Endothelial cell of umbilical vein (primary cell): ENCODE data around the gene PPP1R15B. TPM values are rescaled to one million over a fixed set of nuclear protein-coding genes. Genes with fewer than 3 reads are reported as not detected.

Source experiments
- BruUV-seq: library from RNA; stranded (reverse); fragments of 400-500 nt; replicated peaks from 2 replicates; lab custom pipeline; 2021; lab: Mats Ljungman, UMichigan
- CTCF ChIA-PET: fragments of 300-600, 350-600 bp; sonication (Branson Sonifier 250); formaldehyde crosslinking; loops from one replicate; lab custom pipeline; 2021; ENCODE audit warnings: antibody characterized with exemption, inconsistent platforms; lab: Charles Lee
- POLR2A ChIA-PET: fragments of 300-600, 350-600 bp; sonication (Branson Sonifier 250); formaldehyde crosslinking; loops from one replicate; lab custom pipeline; 2021; ENCODE audit warnings: antibody characterized with exemption, inconsistent platforms; lab: Charles Lee
- DNase-seq: peaks from one replicate; pipeline ENCODE4 v3.0.0-alpha.2; 2011; ENCODE audit warnings: low read depth, low spot score
- FAIRE-seq: peaks from 2 replicates; lab custom pipeline; 2011; peaks lifted over from hg19 to GRCh38; lab: Jason Lieb, UNC
- H2AFZ ChIP-seq: 2 replicates; pipeline ENCODE4 v1.6.0; 2012; ENCODE audit warnings: low read depth, low read length, control low read depth, inconsistent platforms
- H3K27ac ChIP-seq: 2 replicates; pipeline ENCODE4 v1.5.1; 2011; ENCODE audit warnings: low read depth, mild to moderate bottlenecking, control low read depth, low read length, moderate library complexity; ENCODE audit not compliant: insufficient read depth
- H3K27me3 ChIP-seq, 2 experiments: 2 replicates each; pipeline versions ENCODE4 v1.6.0 to v1.6.1; 2011; ENCODE audit warnings: low read length in 2 of 2, mixed read lengths in 1 of 2; ENCODE audit not compliant: control insufficient read depth in 2 of 2, insufficient read depth in 2 of 2
- H3K36me3 ChIP-seq, 2 experiments: 2 replicates in 1 of 2; 3 replicates in 1 of 2; pipeline ENCODE4 v1.5.1; 2011; ENCODE audit warnings: low read length in 2 of 2, mild to moderate bottlenecking in 1 of 2, moderate library complexity in 1 of 2; ENCODE audit not compliant: control insufficient read depth in 2 of 2, insufficient read depth in 2 of 2; ENCODE audit errors: extremely low read depth in 1 of 2
- H3K4me1 ChIP-seq: 3 replicates; pipeline ENCODE4 v1.5.1; 2011; ENCODE audit warnings: mild to moderate bottlenecking, low read length; ENCODE audit not compliant: control insufficient read depth, insufficient read depth; ENCODE audit errors: extremely low read depth
- H3K4me2 ChIP-seq: 2 replicates; pipeline ENCODE4 v1.6.1; 2011; ENCODE audit warnings: low read length, control low read depth, mixed read lengths; ENCODE audit not compliant: insufficient read depth
- H3K4me3 ChIP-seq, 3 experiments: fragments of 200-600 bp in 1 of 3; sonication (generic), shearing (Covaris generic) in 1 of 3; replicated peaks in 1 of 3; 2 replicates each; pipeline ENCODE4 v1.5.1; 2011 to 2016; ENCODE audit warnings: control low read depth in 3 of 3, low read length in 3 of 3, mild to moderate bottlenecking in 2 of 3, inconsistent platforms in 1 of 3, low read depth in 1 of 3, moderate library complexity in 1 of 3; ENCODE audit not compliant: insufficient read depth in 1 of 3
- H3K79me2 ChIP-seq: 2 replicates; pipeline ENCODE4 v1.6.0; 2012; ENCODE audit warnings: low read length, inconsistent platforms; ENCODE audit not compliant: control insufficient read depth, insufficient read depth
- H3K9ac ChIP-seq: replicated peaks from 2 replicates; pipeline ENCODE3; 2011; ENCODE audit warnings: low read length, control low read depth; ENCODE audit not compliant: insufficient read depth; ENCODE audit errors: extremely low read depth
- H3K9me1 ChIP-seq: replicated peaks from 3 replicates; pipeline ENCODE4 v1.6.0; 2011; ENCODE audit warnings: mild to moderate bottlenecking, low read length; ENCODE audit not compliant: control insufficient read depth, insufficient read depth; ENCODE audit errors: extremely low read depth
- H3K9me3 ChIP-seq: replicated peaks from 2 replicates; pipeline ENCODE4 v1.5.1; 2012; ENCODE audit warnings: low read length, inconsistent platforms; ENCODE audit not compliant: control insufficient read depth, insufficient read depth
- H4K20me1 ChIP-seq: replicated peaks from 2 replicates; pipeline ENCODE3; 2011; ENCODE audit warnings: mild to moderate bottlenecking, low read length; ENCODE audit not compliant: control insufficient read depth, insufficient read depth; ENCODE audit errors: extremely low read depth
- EZH2 ChIP-seq: IDR thresholded peaks from 2 replicates; pipeline ENCODE4 v1.6.1; 2012; ENCODE audit warnings: borderline replicate concordance, low read depth, mild to moderate bottlenecking, moderate library complexity, low read length, inconsistent platforms; ENCODE audit not compliant: severe bottlenecking
- FOS ChIP-seq: IDR thresholded peaks from 2 replicates; pipeline ENCODE4 v1.6.1; 2011; ENCODE audit warnings: mild to moderate bottlenecking, low read length, moderate library complexity, borderline replicate concordance; ENCODE audit not compliant: insufficient read depth
- GATA2 ChIP-seq: IDR thresholded peaks from 2 replicates; pipeline ENCODE4 v1.7.0; 2011; ENCODE audit warnings: low read depth, mild to moderate bottlenecking, moderate library complexity, mixed read lengths, low read length; ENCODE audit not compliant: insufficient read length, insufficient read depth
- JUN ChIP-seq: IDR thresholded peaks from 2 replicates; pipeline ENCODE4 v1.6.1; 2011; ENCODE audit warnings: borderline replicate concordance, low read depth; ENCODE audit not compliant: insufficient read length, insufficient read depth
- MYC ChIP-seq: IDR thresholded peaks from one replicate; pipeline ENCODE4 v1.6.1; 2011; ENCODE audit warnings: mild to moderate bottlenecking, low read depth, low read length
- POLR2A ChIP-seq: IDR thresholded peaks from 2 replicates; pipeline ENCODE4 v1.6.1; 2012; ENCODE audit warnings: low read depth, mild to moderate bottlenecking, control low read depth, low read length
- POLR2AphosphoS5 ChIP-seq: IDR thresholded peaks from 2 replicates; pipeline ENCODE4 v1.6.1; 2012; ENCODE audit warnings: low read depth, mild to moderate bottlenecking, control low read depth, low read length, moderate library complexity; ENCODE audit not compliant: insufficient read depth
- dilution Hi-C: fragments of 300-500 bp; cut with MboI; formaldehyde crosslinking; loops from one replicate; pipeline ENCODE4 v1.15.0; 2019; ENCODE audit warnings: low sequenced_read_pairs; ENCODE audit not compliant: extremely low pct_ligation_motif_present
- intact Hi-C: fragments of 100-400 bp; cut with micrococcal nuclease; formaldehyde crosslinking; loops from one replicate; pipeline ENCODE4 v1.10.0; 2022
- polyA plus RNA-seq, 4 experiments: library from polyadenylated mRNA; depleted of rRNA in 3 of 4; stranded (reverse) in 3 of 4; unstranded in 1 of 4; fragments of >200 nt; gene quantifications; 2 replicates each; pipeline versions ENCODE4 v1.2.1 to v1.2.3, GENCODE V29; 2011 to 2012; ENCODE audit warnings: missing spikeins in 1 of 4
- total RNA-seq: library from RNA; stranded (reverse); gene quantifications from 2 replicates; pipeline ENCODE4 v1.2.3, GENCODE V29; 2021
- TF ChIP-seq, protein P1 (sequence below), 2 donors: IDR thresholded peaks; 1 replicate in 1 of 2; 2 replicates in 1 of 2; pipeline ENCODE4 v1.5.1; 2011; ENCODE audit warnings: low read length in 2 of 2, mild to moderate bottlenecking in 2 of 2, moderate library complexity in 2 of 2, control low read depth in 1 of 2, inconsistent platforms in 1 of 2, low read depth in 1 of 2; ENCODE audit not compliant: insufficient read depth in 1 of 2; ENCODE audit errors: extremely low read depth in 1 of 2
- TF ChIP-seq, protein P2 (sequence below): IDR thresholded peaks from 2 replicates; pipeline ENCODE4 v1.6.1; 2011; ENCODE audit not compliant: insufficient read depth, insufficient read length

PPP1R15B gene
- total and polyA plus RNA-seq, 2 donors (not counting 3 experiments of a cell fraction or from before 2014, with no cell fraction given): 16.8 to 39.8 TPM

DNA sequence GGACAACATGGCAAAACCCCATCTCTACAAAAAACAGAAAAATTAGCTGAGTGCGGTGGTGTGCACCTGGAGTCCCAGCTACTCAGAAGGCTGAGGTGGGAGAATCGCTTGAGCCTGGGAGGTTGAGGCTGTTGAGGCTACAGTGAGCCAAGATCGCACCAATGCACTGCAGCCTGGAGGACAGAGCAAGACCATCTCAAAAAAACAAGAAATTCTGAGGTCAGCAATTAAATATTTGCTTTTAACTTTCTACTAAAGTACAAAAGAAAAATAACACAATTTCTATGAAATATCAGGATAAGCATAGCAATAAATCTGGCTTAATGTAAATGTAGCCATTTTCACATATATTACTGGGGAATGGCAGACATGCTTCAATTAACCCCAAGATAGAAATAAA lies 9.9 kb downstream of the PPP1R15B start:
- Histone ChIP-seq H3K9ac (no peak overlapping the region), H3K4me3 (no peak overlapping the region), H4K20me1 (peaks cover 14% of the 10 kb centered on the region), H3K79me2 (peaks cover 38% of the 10 kb centered on the region), H3K27ac (no peak overlapping the region), H3K9me1 (no peaks in the 10 kb centered on the region), H3K27me3 (no peaks in the 10 kb centered on the region), H3K4me1 (peaks cover 17% of the 10 kb centered on the region), H3K4me2 (no peak overlapping the region), H2AFZ (no peak overlapping the region), H3K9me3 (no peaks in the 10 kb centered on the region), H3K36me3 (peaks cover 9 to 16% of the 10 kb centered on the region in 2 experiments)
- DNase-seq (no peak), FAIRE-seq (no peak)
- intact Hi-C loops (no loop called here), dilution Hi-C loops (no loop called here)
- ChIA-PET POLR2A (no interaction called here), CTCF (interaction anchor here (1.9 to 3.8 kb wide), 3 partner anchors 24 to 239 kb away, joined by 4 to 164 read pairs (median 10); no protein-coding TSS in a partner anchor)
- no peak for TF ChIP-seq MYC
- no TSS peak for BruUV-seq

DNA sequence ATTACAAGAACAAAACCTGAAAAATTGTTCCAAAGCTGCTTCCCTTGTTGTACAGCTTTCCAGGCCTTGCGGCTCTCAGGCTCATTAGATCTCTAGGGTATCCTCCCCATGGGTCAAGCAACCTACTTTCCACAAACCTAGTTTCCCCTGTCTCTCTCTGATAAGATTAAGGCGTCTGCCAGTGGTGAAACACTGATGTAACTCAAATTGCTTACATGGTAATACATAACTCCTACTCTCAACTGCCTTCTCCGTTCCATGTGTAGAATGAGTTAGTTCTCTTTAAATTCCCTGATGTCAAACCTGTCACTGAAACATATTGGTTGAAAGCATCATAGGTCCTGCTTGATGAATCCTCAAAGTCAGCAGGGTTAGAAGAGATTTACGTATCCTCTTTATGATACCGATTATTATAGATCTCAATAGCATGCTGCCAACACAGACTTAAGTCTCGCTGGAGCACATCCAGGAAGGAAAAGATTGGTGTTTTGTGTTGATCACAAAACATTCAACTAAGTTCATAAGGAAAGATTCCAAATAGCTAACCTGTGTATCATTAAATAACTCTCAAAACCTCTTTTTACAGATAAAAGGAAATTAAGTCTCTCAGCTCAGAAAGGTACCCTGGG lies 10.6 kb downstream of the PPP1R15B start:
- no peak overlapping the region for H3K27ac ChIP-seq
- H3K27me3 ChIP-seq: no peaks in the 10 kb centered on the region
- POLR2A ChIA-PET: no interaction called here
- H2AFZ ChIP-seq: no peak overlapping the region
- DNase-seq (no peak), FAIRE-seq (no peak)
- TF ChIP-seq POLR2AphosphoS5 (no peak), FOS (no peak), GATA2 (no peak), EZH2 (no peak), JUN (no peak), POLR2A (no peak), MYC (no peak)
- TF ChIP-seq, protein P1, sequence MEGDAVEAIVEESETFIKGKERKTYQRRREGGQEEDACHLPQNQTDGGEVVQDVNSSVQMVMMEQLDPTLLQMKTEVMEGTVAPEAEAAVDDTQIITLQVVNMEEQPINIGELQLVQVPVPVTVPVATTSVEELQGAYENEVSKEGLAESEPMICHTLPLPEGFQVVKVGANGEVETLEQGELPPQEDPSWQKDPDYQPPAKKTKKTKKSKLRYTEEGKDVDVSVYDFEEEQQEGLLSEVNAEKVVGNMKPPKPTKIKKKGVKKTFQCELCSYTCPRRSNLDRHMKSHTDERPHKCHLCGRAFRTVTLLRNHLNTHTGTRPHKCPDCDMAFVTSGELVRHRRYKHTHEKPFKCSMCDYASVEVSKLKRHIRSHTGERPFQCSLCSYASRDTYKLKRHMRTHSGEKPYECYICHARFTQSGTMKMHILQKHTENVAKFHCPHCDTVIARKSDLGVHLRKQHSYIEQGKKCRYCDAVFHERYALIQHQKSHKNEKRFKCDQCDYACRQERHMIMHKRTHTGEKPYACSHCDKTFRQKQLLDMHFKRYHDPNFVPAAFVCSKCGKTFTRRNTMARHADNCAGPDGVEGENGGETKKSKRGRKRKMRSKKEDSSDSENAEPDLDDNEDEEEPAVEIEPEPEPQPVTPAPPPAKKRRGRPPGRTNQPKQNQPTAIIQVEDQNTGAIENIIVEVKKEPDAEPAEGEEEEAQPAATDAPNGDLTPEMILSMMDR (IDR thresholded peaks at IDR 0.05; ENCODE audit: extremely low read depth in 1 of 2, insufficient read depth in 1 of 2, low read depth in 1 of 2, low read length in 2 of 2): no peak
- TF ChIP-seq, protein P2, sequence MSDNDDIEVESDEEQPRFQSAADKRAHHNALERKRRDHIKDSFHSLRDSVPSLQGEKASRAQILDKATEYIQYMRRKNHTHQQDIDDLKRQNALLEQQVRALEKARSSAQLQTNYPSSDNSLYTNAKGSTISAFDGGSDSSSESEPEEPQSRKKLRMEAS: no peak
- intact Hi-C loops: no loop called here
- H3K9me3 ChIP-seq: no peaks in the 10 kb centered on the region
- no peaks in the 10 kb centered on the region for H3K9me1 ChIP-seq
- no peak overlapping the region for H3K9ac ChIP-seq
- H3K36me3 ChIP-seq: peaks cover 9 to 14% of the 10 kb centered on the region in 2 experiments
- CTCF ChIA-PET: interaction anchor here (1.9 to 3.8 kb wide), 3 partner anchors 23 to 238 kb away, joined by 4 to 164 read pairs (median 10); no protein-coding TSS in a partner anchor
- no peak overlapping the region for H3K4me3 ChIP-seq
- peaks cover 9% of the 10 kb centered on the region for H4K20me1 ChIP-seq
- H3K4me2 ChIP-seq: no peak overlapping the region
- peaks cover 30% of the 10 kb centered on the region for H3K79me2 ChIP-seq
- dilution Hi-C loops: no loop called here
- H3K4me1 ChIP-seq: peaks cover 9% of the 10 kb centered on the region
- no TSS peak for BruUV-seq
